ENCODE results near the gene RAB31.

The RAB31 gene

DNA sequence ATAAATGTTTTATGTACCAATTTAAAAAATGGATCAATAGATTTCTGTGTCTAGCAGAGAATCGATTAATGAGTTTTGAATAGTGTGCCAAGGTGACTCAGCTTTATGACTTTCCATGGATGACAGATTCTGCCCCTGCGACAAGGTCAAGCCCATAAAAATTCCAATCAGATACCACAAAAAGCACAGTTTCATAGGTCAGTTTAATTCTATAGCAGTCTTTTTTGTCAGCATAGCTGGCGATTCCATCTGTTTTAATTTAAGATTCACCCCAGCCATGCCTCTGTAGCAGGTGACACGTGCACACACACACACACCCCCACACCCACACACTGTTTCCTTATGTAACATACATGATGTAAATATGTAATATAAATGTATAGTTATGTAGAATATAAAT lies 28.9 kb downstream of the RAB31 start:
- in situ Hi-C loops (cut with MboI; ENCODE audit: low sequenced_read_pairs) = no loop called here

DNA sequence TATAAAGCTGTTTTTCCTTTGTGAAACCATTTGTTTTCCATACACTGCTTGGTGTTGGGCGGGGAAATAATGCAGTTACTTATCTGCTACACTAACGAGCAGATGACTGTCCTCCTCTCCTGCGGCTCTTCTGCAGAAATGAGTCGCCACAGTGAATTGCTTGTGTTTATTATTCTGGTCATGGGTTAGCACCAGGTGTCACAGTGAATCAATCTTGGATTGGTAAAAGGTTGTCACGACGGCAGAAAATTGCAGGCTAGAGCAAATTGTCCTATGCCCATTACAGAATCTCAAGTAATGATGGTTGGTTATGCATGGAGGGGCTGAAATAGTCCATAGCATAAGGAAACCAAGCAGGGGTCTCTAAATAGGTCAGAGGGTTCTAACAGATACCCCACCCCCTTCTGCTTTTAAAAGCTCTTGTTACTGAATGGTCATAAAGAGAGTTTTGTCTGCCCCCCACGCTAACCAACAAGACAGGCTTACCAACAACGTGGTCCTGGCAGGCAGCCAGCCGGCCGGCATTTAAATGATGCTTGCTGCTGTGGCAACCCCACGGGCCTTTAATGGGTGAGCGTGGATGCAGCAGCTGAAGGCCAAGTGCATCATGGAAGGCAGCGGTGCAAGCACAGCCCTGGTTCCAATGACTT lies 29.5 kb downstream of the RAB31 start:
- in situ Hi-C loops (cut with MboI; ENCODE audit: low sequenced_read_pairs) = no loop called here

DNA sequence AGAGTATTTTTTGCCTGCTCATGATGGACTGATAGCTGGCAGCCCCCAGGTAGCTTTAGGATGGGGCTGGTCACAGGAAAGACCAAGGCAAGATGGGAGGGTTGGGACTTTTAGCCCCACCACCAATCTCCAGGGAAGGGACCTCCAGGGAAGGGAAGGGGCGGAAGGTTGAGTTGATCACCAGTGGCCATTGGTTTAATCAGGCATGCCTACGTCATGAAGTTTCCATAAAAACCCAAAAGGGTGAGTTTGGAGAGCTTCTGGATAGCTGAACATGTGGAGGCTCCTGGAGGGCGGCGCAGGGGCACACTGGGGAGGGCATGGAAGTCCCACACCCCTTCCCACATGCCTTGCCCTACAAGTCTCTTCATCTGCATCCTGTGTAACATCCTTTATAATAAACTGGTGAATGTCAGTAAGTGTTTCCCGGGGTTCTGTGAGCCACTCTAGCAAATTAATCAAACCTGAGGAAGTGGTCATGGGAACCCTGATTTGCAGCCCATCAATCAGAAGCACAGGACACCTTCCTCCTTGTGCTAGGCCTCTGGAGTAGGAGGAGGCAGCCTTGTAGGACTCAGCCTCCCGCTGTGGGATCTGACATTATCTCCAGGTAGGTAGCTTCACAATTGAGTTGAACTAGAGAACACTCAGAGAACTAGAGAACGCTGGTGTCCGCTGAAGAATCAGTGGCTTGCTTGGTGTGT lies 30.3 kb downstream of the RAB31 start:
- in situ Hi-C loops (cut with MboI; ENCODE audit: low sequenced_read_pairs) = no loop called here

DNA sequence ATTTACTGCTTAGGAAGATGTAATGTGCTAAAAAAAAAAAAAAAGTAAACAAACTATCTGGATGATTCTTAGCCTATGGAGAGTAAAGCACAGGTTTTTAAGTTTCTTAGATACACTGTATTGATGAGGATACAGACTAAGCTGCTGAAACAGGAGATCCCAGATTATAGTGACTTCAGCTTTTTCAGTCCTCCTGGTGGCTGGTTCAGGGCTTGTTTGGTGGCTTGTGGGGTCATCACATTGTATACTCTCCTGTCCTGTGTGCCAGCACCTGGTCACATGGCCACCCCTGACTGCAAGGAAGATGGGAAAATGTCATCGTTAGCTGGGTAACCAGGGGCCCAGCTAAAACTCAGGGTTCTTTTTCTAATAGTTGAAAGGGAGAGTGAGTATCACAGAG lies 31.4 kb downstream of the RAB31 start:
- in situ Hi-C loops (cut with MboI; ENCODE audit: low sequenced_read_pairs) = no loop called here

DNA sequence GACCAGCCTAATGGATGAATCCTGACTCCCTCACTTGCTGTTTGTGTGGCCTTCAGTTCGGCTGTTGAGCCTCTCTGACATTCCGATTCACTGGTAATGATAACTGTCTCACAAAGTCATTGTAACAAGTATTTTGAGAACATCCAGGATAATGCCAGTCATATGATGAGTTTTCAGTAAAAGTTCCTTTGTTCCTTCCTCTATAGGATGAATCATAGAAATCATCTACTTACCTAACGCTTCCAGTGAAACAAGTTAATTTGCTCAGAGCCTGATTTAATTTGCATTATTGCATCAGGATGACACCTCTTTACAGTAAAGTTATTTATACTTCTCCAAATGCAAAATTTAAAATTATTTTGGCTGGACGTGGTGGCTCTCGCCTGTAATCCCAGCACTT lies 32.0 kb downstream of the RAB31 start:
- in situ Hi-C loops (cut with MboI; ENCODE audit: low sequenced_read_pairs) = no loop called here

DNA sequence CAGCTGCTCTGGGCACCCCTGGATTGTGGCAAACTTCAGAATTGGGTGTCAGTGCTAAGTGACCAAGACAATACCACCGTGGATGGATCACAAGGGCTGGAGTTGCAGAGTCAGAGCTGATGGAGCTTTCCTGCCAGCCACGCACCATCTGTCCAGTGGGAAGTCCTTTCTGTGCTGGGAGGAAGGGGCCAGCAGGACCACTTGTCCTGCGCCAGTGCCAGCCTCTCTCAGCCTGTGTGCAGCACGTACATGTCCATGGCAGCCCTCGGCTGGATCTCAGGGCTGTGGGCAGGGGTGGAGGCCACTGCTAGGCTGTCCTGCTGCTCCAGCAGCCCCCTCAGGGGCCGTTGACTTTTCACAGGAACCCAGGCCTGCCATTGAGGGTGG lies 33.3 kb downstream of the RAB31 start:
- in situ Hi-C loops (cut with MboI; ENCODE audit: low sequenced_read_pairs) = no loop called here

DNA sequence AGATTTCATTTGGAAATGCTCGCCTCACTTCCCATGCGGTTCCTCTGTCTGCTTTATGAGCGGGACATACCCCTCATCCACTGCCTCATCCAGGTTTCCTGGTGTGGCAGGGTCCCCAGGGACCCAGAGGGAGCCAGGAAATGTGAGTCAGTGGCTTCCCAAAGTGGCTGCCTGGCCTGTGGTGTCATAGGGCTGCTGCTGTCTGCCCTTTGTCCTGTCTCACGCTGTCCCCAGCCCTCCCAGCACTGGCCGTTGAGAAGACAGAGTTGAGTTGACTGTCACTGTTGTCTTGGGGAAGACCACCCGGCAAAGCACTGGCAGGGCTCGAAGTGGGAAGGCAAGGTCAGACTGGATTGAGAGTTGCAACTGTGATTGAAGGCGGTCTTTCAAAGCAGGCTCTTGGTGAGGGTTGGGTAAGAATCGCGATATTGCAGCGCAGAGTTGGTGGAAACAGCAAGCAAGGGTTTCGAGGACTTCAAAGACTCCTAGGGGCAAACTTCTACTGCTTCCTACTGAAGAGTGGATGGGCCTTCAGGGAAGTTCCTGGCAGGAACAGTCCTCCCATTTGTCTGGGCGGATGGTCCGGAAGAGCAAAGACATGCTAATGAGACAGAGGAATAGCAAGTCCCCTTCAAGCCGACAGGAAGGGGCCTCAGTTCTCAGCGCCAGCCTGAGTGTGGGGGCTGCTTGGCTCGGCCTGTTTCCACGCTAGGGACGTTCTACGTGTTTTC lies 33.9 kb downstream of the RAB31 start:
- in situ Hi-C loops (cut with MboI; ENCODE audit: low sequenced_read_pairs) = no loop called here

DNA sequence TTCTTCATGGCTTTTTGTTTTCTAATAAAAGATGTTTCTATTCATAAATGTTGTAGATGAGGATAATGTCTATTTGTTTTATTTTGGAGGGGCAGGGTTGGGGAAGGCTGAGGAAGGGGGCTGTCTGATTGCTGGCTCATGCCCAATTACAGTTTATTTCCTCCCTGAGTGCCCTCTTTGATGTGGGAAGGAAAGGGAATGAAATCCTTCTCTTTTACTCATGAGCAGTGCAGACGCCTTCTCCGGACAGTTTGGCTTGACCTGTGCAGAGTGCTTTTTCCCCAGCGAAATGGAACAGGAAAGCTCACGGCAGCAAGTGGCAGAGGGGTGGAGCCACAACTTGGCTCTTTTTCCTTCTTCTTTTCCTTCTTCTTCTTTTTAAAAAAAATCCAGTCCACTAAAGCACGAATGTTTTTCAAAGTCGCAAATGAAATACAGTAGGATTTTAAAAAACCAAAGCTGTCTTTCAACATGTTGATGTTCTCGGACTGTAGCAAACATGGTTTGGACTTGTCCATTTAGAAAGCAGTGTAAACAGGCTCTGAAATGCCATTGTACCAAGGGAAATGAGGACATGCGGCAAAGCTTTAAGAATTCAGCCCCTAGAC lies 34.5 kb downstream of the RAB31 start:
- in situ Hi-C loops (cut with MboI; ENCODE audit: low sequenced_read_pairs) = no loop called here

DNA sequence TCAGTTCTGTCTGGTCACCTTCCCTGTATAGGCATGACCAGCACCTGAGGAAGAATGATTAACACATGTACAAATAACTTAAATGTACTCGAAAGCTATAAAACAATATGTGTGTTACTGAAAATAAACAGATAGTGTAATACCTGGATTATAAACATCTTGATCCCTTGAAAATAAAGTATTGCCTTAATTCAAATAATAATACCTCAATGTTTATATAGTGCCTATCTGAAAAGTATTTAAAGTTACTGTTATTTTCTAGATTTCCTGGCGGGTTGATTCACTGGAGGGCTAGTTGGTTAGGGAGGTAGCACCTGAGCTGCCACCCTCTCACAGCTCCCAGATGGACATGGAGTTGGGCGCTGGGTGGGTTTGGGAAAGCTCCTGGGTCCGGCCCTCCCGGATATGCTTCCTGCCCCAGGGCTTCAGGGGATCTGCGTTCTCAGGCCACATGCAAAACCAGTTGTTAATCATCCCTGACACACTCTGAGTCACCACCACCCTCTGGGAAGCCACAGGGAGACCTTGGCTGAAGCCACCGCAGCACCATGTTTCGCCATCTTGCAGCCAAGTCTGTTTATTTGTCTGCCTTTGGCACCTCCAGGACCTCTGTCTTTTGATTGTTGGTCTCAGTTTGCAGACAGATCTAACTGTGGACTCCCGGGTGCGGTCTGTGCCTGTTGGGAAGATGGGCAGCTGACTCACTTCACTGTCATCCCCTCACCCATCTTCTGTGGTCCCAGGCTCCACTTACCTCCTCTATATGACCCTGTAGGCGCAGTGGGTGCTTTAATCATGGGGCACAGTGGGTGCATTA lies 35.3 kb downstream of the RAB31 start:
- in situ Hi-C loops (cut with MboI; ENCODE audit: low sequenced_read_pairs) = no loop called here

DNA sequence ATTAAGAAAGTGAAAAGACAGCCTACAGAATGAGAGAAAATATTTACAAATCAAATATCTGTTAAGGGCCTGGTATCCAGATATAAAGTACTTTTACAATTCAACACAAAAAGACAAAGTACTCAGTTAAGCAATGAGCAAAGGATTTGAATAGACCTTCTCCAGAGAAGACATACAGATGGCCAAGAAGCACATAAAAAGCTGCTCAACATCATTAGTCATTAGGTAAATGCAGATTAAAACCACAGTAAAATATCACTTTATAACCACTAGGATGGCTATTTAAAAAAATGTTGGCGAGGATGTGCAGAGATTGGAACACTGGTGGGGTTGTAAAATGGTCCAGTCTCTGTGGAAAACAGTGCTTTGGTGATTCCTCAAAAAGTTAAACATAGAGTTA lies 38.9 kb downstream of the RAB31 start:
- in situ Hi-C loops (cut with MboI; ENCODE audit: low sequenced_read_pairs) = no loop called here

DNA sequence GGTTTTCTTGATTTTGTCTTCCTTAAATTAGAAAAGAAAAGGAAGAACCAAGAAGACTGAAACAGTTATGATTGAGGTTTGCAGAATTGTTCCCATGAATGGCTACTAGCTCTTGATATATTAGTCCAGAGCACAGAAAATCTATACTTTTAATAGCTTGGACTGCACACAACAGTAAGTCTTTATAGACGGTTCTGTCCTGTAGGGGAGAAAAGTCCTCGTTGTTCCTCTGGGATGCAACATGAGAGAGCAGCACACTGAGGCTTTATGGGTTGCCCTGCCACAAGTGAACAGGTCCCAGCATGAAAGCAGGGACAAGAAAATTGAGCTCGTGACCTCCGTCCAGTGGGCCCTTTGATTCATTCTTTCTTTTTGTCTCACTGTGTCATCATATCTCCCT lies 41.5 kb downstream of the RAB31 start:
- in situ Hi-C loops (cut with MboI; ENCODE audit: low sequenced_read_pairs) = no loop called here

DNA sequence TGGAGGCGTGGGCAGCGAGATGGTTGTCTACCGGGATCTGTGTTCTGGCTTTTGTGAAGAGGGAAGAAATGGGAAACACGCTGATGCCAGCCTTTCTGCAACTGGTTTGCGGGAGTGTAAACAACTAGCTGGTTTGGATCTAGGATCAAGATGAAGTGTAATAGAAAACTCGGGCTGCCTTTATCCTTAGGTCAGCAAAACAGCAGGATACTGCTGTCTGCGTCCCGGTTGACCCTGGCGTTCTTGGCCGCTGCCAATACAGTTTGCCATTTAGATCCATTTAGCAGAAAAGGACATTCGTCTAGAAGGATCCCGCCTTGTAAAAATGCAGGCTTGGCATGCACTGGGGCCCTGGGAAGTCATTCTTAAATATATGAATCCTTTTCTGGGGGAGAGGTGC lies 42.0 kb downstream of the RAB31 start:
- in situ Hi-C loops (cut with MboI; ENCODE audit: low sequenced_read_pairs) = no loop called here

DNA sequence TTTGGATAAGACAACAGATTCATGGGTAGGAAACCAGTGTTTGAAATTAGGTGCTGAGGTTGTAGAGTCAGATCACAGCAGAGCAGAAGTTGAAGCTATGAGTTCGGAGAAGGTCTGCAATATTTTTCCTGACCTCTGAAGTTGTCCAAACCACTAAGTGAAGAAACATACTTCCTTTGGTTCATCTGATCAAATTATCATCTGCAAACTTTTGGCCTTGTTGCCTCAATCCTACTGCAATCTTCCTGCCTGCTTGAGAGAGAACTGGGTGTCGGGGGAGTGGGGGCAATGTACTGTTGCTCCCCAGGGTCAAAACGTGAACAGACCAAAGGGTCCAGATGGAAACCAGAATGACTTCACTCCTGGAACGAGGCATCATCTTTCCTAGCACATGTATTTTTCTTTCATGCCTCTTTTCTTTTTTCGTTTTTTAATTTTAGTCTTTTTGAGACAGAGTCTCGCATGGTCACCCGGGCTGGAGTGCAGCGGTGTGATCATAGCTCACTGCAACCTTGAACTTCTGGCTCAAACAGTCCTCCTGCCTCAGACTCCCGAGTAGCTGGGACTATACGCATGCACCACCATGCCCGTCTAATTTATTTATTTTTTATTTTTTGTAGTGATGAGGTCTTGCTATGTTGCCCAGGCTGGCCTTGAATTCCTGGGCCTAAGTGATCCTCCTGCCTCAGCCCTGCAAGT lies 42.7 kb downstream of the RAB31 start:
- in situ Hi-C loops (cut with MboI; ENCODE audit: low sequenced_read_pairs) = no loop called here

DNA sequence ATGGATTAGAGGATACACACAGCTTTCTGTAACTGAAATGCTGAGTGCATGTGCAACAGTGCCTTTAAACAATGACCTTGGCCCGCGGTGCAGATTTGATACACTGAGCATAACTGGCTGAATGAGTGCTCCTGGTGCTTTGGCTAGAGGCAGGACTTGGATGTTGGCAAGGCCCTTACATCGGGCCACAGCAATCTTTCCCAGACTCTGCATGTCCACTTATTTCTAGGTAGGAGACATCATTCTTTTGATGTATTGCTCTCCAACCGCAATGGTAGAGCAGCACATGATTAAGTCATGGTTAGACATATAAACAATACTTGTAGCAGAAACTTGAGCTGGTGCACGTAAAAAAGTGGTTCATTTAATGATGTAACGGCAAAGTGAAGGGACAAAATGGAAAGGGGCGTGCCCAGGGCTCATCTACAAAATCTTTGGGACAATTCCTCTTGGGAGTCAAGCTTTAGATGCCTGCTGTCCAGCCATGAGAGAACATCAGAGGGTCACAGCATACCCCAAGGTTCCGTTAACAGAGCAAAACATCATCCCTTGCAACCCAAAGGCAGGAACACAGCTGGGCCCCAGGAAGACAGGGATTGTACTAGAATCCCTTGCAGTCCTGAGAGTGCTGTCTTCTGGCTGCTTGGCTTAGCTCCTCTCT lies 43.4 kb downstream of the RAB31 start:
- in situ Hi-C loops (cut with MboI; ENCODE audit: low sequenced_read_pairs) = no loop called here

DNA sequence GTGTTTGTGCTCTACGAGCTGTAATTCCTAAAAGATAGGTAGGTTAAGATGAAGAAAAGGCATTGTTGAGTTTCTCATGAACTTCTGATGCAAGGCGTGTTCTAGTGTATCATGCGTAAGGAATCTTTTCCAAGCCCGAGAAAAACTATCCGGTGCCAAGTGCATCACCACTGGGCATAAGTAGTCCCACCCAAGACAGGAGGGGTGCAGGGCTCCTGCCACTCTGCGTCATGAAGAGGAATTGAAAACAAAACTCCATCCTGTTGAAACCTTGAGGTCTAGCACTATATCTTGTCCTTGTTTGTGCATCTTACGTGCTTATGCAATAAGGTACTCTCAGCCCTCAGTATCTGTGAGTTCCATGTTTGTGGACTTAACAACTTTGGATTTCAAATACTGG lies 45.7 kb downstream of the RAB31 start:
- in situ Hi-C loops (cut with MboI; ENCODE audit: low sequenced_read_pairs) = no loop called here

DNA sequence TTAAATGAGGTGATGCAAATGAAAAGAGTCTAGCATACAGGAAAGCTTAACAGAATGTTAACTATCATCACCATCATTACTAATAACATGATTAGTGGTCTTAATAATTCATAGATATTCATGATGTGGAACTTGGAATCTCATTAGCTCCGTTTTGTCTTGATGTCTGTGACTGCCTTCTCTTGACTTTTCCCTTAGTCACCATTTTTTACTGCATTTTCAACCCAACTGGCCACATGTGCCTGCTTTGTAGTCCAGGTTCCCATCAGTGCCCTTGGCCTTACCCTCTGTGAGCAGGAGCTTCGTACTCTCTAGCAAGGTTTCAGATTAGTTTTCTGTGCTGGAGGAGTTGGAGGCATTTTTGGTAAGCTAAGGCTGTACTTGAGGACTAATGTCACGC lies 47.0 kb downstream of the RAB31 start:
- in situ Hi-C loops (cut with MboI; ENCODE audit: low sequenced_read_pairs) = no loop called here

DNA sequence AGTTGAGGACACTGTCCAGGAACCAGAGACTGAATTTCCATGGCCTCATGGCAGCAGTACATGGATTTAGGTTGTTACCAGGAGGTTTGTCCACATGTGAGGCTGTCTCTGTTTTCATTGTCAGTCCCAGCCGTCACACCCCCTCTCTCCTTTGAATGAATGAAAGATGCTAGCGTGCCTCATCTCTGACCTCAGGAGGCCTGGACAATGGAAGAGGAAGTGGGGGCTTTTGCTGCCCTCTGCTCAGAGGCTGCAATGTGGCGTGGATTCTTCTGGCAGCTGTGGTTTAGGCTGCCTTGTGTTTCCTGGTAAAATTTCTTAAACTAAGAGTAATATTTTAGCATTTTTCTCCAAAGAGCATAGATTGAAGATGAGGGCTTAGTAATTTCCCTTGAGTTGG lies 47.5 kb downstream of the RAB31 start:
- in situ Hi-C loops (cut with MboI; ENCODE audit: low sequenced_read_pairs) = no loop called here

DNA sequence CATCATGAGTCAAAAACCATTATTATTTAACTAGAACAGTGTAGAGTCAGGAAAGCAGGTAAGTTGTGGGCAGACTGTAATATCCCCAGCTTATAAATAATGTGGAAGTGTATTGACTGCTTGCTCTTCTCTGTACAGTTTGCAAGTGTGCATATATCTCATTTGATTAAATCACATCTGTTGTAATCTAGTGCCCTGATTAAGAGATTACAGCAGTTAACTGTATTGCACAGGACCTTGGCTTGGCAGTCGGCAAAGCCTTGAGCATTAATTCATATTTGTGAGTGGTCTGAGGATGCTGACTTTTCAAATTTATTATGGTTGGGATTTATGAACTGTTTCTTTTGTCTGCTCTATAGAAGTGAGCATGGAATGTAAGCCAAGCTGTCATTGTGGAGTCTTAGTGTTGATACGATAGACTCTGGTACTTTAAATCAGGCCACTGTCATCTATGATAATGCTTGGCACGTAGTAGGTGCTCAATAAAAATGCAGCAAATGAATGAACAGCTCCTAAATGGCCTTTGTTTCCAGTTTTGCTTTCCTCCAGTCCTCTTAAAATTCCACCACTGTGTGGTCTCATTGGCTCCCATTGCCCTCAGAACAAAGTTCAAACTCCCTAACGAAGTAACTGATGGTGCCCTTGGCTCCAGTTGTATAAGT lies 48.3 kb downstream of the RAB31 start:
- in situ Hi-C loops (cut with MboI; ENCODE audit: low sequenced_read_pairs) = no loop called here

DNA sequence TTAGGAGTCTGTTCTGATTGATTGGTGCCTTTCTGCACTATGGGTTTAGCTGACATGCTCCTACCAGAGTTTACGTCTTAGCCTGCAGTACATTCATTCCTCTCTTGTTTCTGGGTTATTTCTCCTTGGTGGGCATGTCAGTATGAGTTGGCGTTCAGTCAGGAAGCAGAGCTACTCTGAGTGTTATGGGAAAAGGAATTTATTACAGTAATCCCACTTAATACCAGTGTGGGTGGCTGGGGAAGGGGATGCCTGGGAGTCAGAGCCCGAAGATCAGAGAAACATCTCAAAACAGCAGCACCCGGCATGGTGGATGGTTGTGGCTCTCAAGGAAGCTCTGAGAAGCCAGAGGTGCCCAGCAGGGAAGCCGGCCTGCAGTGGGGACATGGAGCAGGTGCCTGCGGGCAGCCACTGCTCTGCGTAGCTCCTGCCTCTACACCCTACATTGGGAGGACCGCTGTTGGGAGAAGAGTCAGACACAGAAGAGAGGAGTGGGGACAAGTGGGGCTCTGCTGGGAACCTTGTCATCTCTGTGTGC lies 48.9 kb downstream of the RAB31 start:
- in situ Hi-C loops (cut with MboI; ENCODE audit: low sequenced_read_pairs) = no loop called here
